ENCODE data around the gene SH2D1B. TPM values are rescaled to one million over a fixed set of nuclear protein-coding genes. Genes with fewer than 3 reads are reported as not detected.

The SH2D1B gene
- total RNA-seq, 1 donor from 2014 or later, result 1.9 TPM

GRCh38 chr1:162367073-162367472 lies 44.9 kb downstream of the SH2D1B start:
- no peaks in the 10 kb centered on the region for H3K27me3 ChIP-seq
- TF ChIP-seq CTCF (IDR thresholded peaks at IDR 0.05), result no peak
- no peaks in the 10 kb centered on the region for H3K36me3 ChIP-seq
- H3K4me1 ChIP-seq, result no peaks in the 10 kb centered on the region
- no peak overlapping the region for H3K4me3 ChIP-seq
- DNase-seq (no peak), ATAC-seq (no peak)
- H3K27ac ChIP-seq, result no peak overlapping the region
- H3K9me3 ChIP-seq, result no peaks in the 10 kb centered on the region
- intact Hi-C loops (cut with DNase I), result no loop called here

GRCh38 chr1:162366671-162367070 lies 45.3 kb downstream of the SH2D1B start:
- no peaks in the 10 kb centered on the region for H3K9me3 ChIP-seq

GRCh38 chr1:162366149-162366548 lies 45.8 kb downstream of the SH2D1B start:
- Histone ChIP-seq H3K9me3 (no peaks in the 10 kb centered on the region), H3K4me3 (no peak overlapping the region), H3K27ac (no peak overlapping the region), H3K27me3 (no peaks in the 10 kb centered on the region), H3K4me1 (no peaks in the 10 kb centered on the region), H3K36me3 (no peaks in the 10 kb centered on the region)
- intact Hi-C loops (cut with DNase I), result no loop called here
- DNase-seq, result no peak
- TF ChIP-seq CTCF (IDR thresholded peaks at IDR 0.05), result no peak
- no peak for ATAC-seq

More at GRCh38 chr1:162366671-162367070, 45.3 kb downstream of the SH2D1B start:
- H3K27me3 ChIP-seq, result no peaks in the 10 kb centered on the region
- DNase-seq, result no peak
- H3K36me3 ChIP-seq, result no peaks in the 10 kb centered on the region
- no peaks in the 10 kb centered on the region for H3K4me1 ChIP-seq
- ATAC-seq, result no peak
- TF ChIP-seq CTCF (IDR thresholded peaks at IDR 0.05), result no peak
- H3K27ac ChIP-seq, result no peak overlapping the region
- intact Hi-C loops (cut with DNase I), result no loop called here
- H3K4me3 ChIP-seq, result no peak overlapping the region

GRCh38 chr1:162365284-162366020 lies 46.5 kb downstream of the SH2D1B start:
- H3K36me3 ChIP-seq, result no peaks in the 10 kb centered on the region

GRCh38 chr1:162364498-162364897 lies 47.4 kb downstream of the SH2D1B start:
- no peak for DNase-seq
- no peak overlapping the region for H3K4me3 ChIP-seq
- intact Hi-C loops (cut with DNase I), result no loop called here
- H3K36me3 ChIP-seq, result no peaks in the 10 kb centered on the region
- TF ChIP-seq CTCF (IDR thresholded peaks at IDR 0.05), result no peak
- no peaks in the 10 kb centered on the region for H3K9me3 ChIP-seq
- no peaks in the 10 kb centered on the region for H3K4me1 ChIP-seq
- no peak for ATAC-seq
- H3K27me3 ChIP-seq, result no peaks in the 10 kb centered on the region
- no peak overlapping the region for H3K27ac ChIP-seq

More at GRCh38 chr1:162365284-162366020, 46.5 kb downstream of the SH2D1B start:
- H3K4me1 ChIP-seq, result no peaks in the 10 kb centered on the region
- no peak for TF ChIP-seq CTCF (IDR thresholded peaks at IDR 0.05)
- DNase-seq (no peak), ATAC-seq (no peak)
- H3K27ac ChIP-seq, result no peak overlapping the region
- H3K4me3 ChIP-seq, result no peak overlapping the region
- intact Hi-C loops (cut with DNase I), result no loop called here
- no peaks in the 10 kb centered on the region for H3K27me3 ChIP-seq
- no peaks in the 10 kb centered on the region for H3K9me3 ChIP-seq

Measured in upper lobe of right lung (tissue), 1 donor.